Neural cell (in vitro differentiated cells): Measurements from ENCODE around the gene SMARCB1. TPM values are rescaled to one million over a fixed set of nuclear protein-coding genes. Genes with fewer than 3 reads are reported as not detected.

Experiments
- H2AFZ ChIP-seq: fragments of 200-600, 300-800 bp; sonication (generic), shearing (Covaris generic); 2 replicates; pipeline ENCODE4 v1.6.0; 2014; ENCODE audit warnings: low read depth, mild to moderate bottlenecking, antibody characterized with exemption, low read length, moderate library complexity
- H3F3A ChIP-seq: fragments of 200-600 bp; shearing (Covaris generic); 2 replicates; pipeline ENCODE4 v1.6.1; 2016; ENCODE audit warnings: mild to moderate bottlenecking, moderate library complexity, mixed read lengths, antibody characterized with exemption, low read length; ENCODE audit not compliant: insufficient read depth, poor library complexity, severe bottlenecking
- H3K27ac ChIP-seq: fragments of 200-600, 300-800 bp; sonication (generic), shearing (Covaris generic); 2 replicates; pipeline ENCODE4 v1.5.1; 2014; ENCODE audit warnings: mild to moderate bottlenecking, low read length, moderate library complexity
- H3K27me3 ChIP-seq: fragments of 300-800, 200-600 bp; sonication (generic), shearing (Covaris generic); 2 replicates; pipeline ENCODE4 v1.6.0; 2014; ENCODE audit warnings: mild to moderate bottlenecking, low read depth, low read length, moderate library complexity; ENCODE audit not compliant: insufficient read depth
- H3K36me3 ChIP-seq: fragments of 300-800, 200-600 bp; sonication (generic), shearing (Covaris generic); 2 replicates; pipeline ENCODE4 v1.5.1; 2014; ENCODE audit warnings: mild to moderate bottlenecking, antibody characterized with exemption, low read length, moderate library complexity; ENCODE audit not compliant: insufficient read depth
- H3K4me2 ChIP-seq: fragments of 300-800, 200-600 bp; sonication (generic), shearing (Covaris generic); 2 replicates; pipeline ENCODE4 v1.6.0; 2014; ENCODE audit warnings: mild to moderate bottlenecking, low read length
- H3K4me3 ChIP-seq: fragments of 300-800, 200-600 bp; sonication (generic), shearing (Covaris generic); 2 replicates; pipeline ENCODE4 v1.5.1; 2014; ENCODE audit warnings: mild to moderate bottlenecking, low read length, moderate library complexity
- H3K79me2 ChIP-seq: fragments of 200-600 bp; shearing (Covaris generic); replicated peaks from 2 replicates; pipeline ENCODE4 v1.6.0; 2014; ENCODE audit warnings: mild to moderate bottlenecking, low read length, moderate library complexity; ENCODE audit not compliant: insufficient read depth
- H3K9ac ChIP-seq: fragments of 300-800, 200-600 bp; sonication (generic), shearing (Covaris generic); 2 replicates; pipeline ENCODE4 v1.6.1; 2016; ENCODE audit warnings: mild to moderate bottlenecking, low read length, mixed read lengths
- H3K9me2 ChIP-seq: fragments of 200-600 bp; shearing (Covaris generic); 2 replicates; pipeline ENCODE4 v1.6.1; 2016; ENCODE audit warnings: mild to moderate bottlenecking, low read length, mixed read lengths; ENCODE audit not compliant: insufficient read depth
- H3K9me3 ChIP-seq: fragments of 200-600, 300-800 bp; sonication (generic), shearing (Covaris generic); 2 replicates; pipeline ENCODE4 v1.6.1; 2016; ENCODE audit warnings: mild to moderate bottlenecking, mixed run types, low read length, moderate library complexity, mixed read lengths
- H4K20me1 ChIP-seq: fragments of 200-600 bp; shearing (Covaris generic); 2 replicates; pipeline ENCODE4 v1.6.1; 2016; ENCODE audit warnings: mild to moderate bottlenecking, mixed run types; ENCODE audit not compliant: insufficient read depth
- CTCF ChIP-seq: fragments of 450-650 bp; IDR thresholded peaks from 2 replicates; pipeline ENCODE4 v1.5.1; 2014; ENCODE audit warnings: antibody characterized with exemption, mild to moderate bottlenecking, moderate library complexity; ENCODE audit not compliant: poor library complexity, severe bottlenecking
- EP300 ChIP-seq: fragments of 450-650 bp; conservative IDR thresholded peaks from 2 replicates; pipeline ENCODE4 v1.6.1; 2014; ENCODE audit warnings: antibody characterized with exemption, mild to moderate bottlenecking, moderate library complexity; ENCODE audit not compliant: poor library complexity, severe bottlenecking
- EZH2 ChIP-seq: fragments of 200-600, 300-800 bp; shearing (Covaris generic), sonication (generic); IDR thresholded peaks from 2 replicates; pipeline ENCODE4 v1.6.1; 2014; ENCODE audit warnings: antibody characterized with exemption, low read length, borderline replicate concordance, mild to moderate bottlenecking; ENCODE audit not compliant: insufficient read depth, poor library complexity, severe bottlenecking
- MXI1 ChIP-seq: fragments of 450-650 bp; conservative IDR thresholded peaks from 2 replicates; pipeline ENCODE4 v1.6.1; 2014; ENCODE audit warnings: antibody characterized with exemption, mild to moderate bottlenecking; ENCODE audit not compliant: poor library complexity, severe bottlenecking
- POLR2AphosphoS5 ChIP-seq: IDR thresholded peaks from 2 replicates; pipeline ENCODE4 v1.6.1; 2012
- RAD21 ChIP-seq: fragments of 450-650 bp; conservative IDR thresholded peaks from 2 replicates; pipeline ENCODE4 v1.6.1; 2014; ENCODE audit warnings: antibody characterized with exemption, mild to moderate bottlenecking, moderate library complexity
- SMC3 ChIP-seq: fragments of 450-650 bp; conservative IDR thresholded peaks from 2 replicates; pipeline ENCODE4 v1.6.1; 2014; ENCODE audit warnings: antibody characterized with exemption, mild to moderate bottlenecking, moderate library complexity; ENCODE audit not compliant: poor library complexity
- TAF1 ChIP-seq: IDR thresholded peaks from 2 replicates; pipeline ENCODE4 v1.6.1; 2012; ENCODE audit warnings: low read depth
- polyA plus RNA-seq: library from polyadenylated mRNA; depleted of rRNA; stranded (reverse); fragments of >200 nt; gene quantifications from 2 replicates; pipeline ENCODE4 v1.2.3, GENCODE V29; 2014
- TF ChIP-seq, protein P1 (sequence below): IDR thresholded peaks from 2 replicates; pipeline ENCODE4 v1.6.1; 2012; ENCODE audit warnings: borderline replicate concordance

The SMARCB1 gene
- polyA plus RNA-seq, 1 donor from 2014 or later: 97.5 TPM

GRCh38 chr22:23844739-23845202 is 58.0 kb downstream of the SMARCB1 start:
- no peaks in the 10 kb centered on the region for H3K79me2 ChIP-seq
- H3K4me2 ChIP-seq: no peak overlapping the region
- no peak overlapping the region for H3K9ac ChIP-seq
- H3K27ac ChIP-seq: no peak overlapping the region
- H3K36me3 ChIP-seq: no peaks in the 10 kb centered on the region
- H3F3A ChIP-seq: no peaks in the 10 kb centered on the region
- H3K9me3 ChIP-seq: no peaks in the 10 kb centered on the region
- no peaks in the 10 kb centered on the region for H4K20me1 ChIP-seq
- no peaks in the 10 kb centered on the region for H3K9me2 ChIP-seq
- TF ChIP-seq POLR2AphosphoS5 (no peak), CTCF (no peak), EZH2 (no peak), TAF1 (no peak), RAD21 (no peak), EP300 (no peak), MXI1 (no peak), SMC3 (no peak)
- TF ChIP-seq, protein P1, sequence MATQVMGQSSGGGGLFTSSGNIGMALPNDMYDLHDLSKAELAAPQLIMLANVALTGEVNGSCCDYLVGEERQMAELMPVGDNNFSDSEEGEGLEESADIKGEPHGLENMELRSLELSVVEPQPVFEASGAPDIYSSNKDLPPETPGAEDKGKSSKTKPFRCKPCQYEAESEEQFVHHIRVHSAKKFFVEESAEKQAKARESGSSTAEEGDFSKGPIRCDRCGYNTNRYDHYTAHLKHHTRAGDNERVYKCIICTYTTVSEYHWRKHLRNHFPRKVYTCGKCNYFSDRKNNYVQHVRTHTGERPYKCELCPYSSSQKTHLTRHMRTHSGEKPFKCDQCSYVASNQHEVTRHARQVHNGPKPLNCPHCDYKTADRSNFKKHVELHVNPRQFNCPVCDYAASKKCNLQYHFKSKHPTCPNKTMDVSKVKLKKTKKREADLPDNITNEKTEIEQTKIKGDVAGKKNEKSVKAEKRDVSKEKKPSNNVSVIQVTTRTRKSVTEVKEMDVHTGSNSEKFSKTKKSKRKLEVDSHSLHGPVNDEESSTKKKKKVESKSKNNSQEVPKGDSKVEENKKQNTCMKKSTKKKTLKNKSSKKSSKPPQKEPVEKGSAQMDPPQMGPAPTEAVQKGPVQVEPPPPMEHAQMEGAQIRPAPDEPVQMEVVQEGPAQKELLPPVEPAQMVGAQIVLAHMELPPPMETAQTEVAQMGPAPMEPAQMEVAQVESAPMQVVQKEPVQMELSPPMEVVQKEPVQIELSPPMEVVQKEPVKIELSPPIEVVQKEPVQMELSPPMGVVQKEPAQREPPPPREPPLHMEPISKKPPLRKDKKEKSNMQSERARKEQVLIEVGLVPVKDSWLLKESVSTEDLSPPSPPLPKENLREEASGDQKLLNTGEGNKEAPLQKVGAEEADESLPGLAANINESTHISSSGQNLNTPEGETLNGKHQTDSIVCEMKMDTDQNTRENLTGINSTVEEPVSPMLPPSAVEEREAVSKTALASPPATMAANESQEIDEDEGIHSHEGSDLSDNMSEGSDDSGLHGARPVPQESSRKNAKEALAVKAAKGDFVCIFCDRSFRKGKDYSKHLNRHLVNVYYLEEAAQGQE: no peak
- H2AFZ ChIP-seq: no peak overlapping the region
- H3K27me3 ChIP-seq: no peaks in the 10 kb centered on the region
- H3K4me3 ChIP-seq: no peak overlapping the region

GRCh38 chr22:23845265-23846080 is 58.7 kb downstream of the SMARCB1 start:
- no peak overlapping the region for H3K9ac ChIP-seq
- no peaks in the 10 kb centered on the region for H3F3A ChIP-seq
- no peaks in the 10 kb centered on the region for H3K79me2 ChIP-seq
- no peak overlapping the region for H2AFZ ChIP-seq
- no peaks in the 10 kb centered on the region for H3K9me2 ChIP-seq
- no peaks in the 10 kb centered on the region for H3K9me3 ChIP-seq
- no peak overlapping the region for H3K4me2 ChIP-seq
- no peaks in the 10 kb centered on the region for H4K20me1 ChIP-seq
- no peak overlapping the region for H3K4me3 ChIP-seq
- TF ChIP-seq SMC3 (no peak), MXI1 (no peak), EP300 (no peak), CTCF (no peak), RAD21 (no peak), POLR2AphosphoS5 (no peak), TAF1 (no peak), EZH2 (no peak)
- TF ChIP-seq, protein P1: no peak
- H3K27me3 ChIP-seq: no peaks in the 10 kb centered on the region
- no peaks in the 10 kb centered on the region for H3K36me3 ChIP-seq
- no peak overlapping the region for H3K27ac ChIP-seq
